ENCODE measurements around the gene COMMD1. TPM values are rescaled to one million over a fixed set of nuclear protein-coding genes. Genes with fewer than 3 reads are reported as not detected.
"Not testable (repeated sequence)": the region's sequence is repeated elsewhere in the genome, so short reads cannot be mapped to it uniquely, and the experiment has no call there.

The COMMD1 gene
- polyA plus RNA-seq, 1 donor (not counting 4 experiments of a cell fraction or from before 2014, with no cell fraction given): 44.8 TPM

DNA sequence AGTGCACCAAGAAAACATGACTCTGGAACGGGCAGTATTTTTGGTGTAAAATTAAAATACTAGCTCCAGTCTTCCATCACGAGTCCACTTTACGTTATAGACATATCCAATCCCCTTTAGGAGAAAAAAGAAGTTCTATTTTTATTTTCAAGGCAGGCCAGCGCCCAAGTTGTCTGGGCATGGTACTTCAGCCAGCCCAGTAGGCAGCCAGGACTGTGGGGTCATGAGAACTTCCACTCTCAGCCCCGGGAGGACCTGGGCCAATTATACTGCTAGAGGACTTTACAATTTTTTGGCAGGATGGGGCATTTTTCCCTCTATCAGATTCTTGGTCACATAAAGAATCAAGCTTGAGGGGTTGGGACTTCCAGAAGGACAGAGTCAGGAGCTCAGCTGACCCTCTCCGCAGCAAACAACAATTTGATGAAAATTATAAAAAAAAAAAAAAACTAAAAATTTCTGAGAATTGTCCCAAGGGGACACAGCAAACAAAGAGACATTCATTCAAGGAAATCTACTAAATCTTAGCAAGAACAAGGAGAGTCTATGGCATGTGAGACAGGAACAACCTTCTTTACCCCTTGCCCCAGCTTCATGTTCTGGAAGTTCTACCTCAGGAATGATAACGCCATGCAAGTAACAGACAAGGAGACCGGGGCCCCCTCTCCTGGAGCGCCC lies 253.1 kb downstream of the COMMD1 start:
- Histone ChIP-seq H3K36me3 (ENCODE audit: control insufficient read depth in 2 of 2, extremely low read depth in 1 of 2, insufficient read depth in 2 of 2, low read length in 2 of 2) (no peaks in the 10 kb centered on the region), H4K20me1 (ENCODE audit: control insufficient read depth, extremely low read depth, insufficient read depth, low read length) (no peaks in the 10 kb centered on the region), H3K9me1 (ENCODE audit: control insufficient read depth, extremely low read depth, insufficient read depth, low read length) (no peaks in the 10 kb centered on the region), H3K27me3 (ENCODE audit: control insufficient read depth, extremely low read depth, insufficient read depth, low read length) (no peaks in the 10 kb centered on the region), H3K9ac (ENCODE audit: control insufficient read depth, extremely low read depth, insufficient read depth, low read length) (no peak overlapping the region), H3K79me2 (ENCODE audit: control insufficient read depth, insufficient read depth, low read length) (no peaks in the 10 kb centered on the region), H2AFZ (ENCODE audit: control insufficient read depth, low read length) (no peak overlapping the region), H3K4me2 (ENCODE audit: control insufficient read depth, extremely low read depth, insufficient read depth, low read depth, low read length) (no peak overlapping the region), H3K27ac (ENCODE audit: control insufficient read depth, insufficient read depth, low read length) (no peak overlapping the region), H3K4me3 (ENCODE audit: control insufficient read depth in 2 of 3, extremely low read depth in 1 of 3, insufficient read depth in 2 of 3, low read depth in 1 of 3, low read length in 3 of 3) (no peak overlapping the region), H3K4me1 (ENCODE audit: control insufficient read depth, extremely low read depth, insufficient read depth, low read length) (no peaks in the 10 kb centered on the region), H3K9me3 (ENCODE audit: control insufficient read depth, low read depth, low read length) (no peaks in the 10 kb centered on the region)
- no peak for FAIRE-seq
- DNase-seq (ENCODE audit: low read depth, low spot score): no peak
- TF ChIP-seq, protein P1, sequence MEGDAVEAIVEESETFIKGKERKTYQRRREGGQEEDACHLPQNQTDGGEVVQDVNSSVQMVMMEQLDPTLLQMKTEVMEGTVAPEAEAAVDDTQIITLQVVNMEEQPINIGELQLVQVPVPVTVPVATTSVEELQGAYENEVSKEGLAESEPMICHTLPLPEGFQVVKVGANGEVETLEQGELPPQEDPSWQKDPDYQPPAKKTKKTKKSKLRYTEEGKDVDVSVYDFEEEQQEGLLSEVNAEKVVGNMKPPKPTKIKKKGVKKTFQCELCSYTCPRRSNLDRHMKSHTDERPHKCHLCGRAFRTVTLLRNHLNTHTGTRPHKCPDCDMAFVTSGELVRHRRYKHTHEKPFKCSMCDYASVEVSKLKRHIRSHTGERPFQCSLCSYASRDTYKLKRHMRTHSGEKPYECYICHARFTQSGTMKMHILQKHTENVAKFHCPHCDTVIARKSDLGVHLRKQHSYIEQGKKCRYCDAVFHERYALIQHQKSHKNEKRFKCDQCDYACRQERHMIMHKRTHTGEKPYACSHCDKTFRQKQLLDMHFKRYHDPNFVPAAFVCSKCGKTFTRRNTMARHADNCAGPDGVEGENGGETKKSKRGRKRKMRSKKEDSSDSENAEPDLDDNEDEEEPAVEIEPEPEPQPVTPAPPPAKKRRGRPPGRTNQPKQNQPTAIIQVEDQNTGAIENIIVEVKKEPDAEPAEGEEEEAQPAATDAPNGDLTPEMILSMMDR (optimal IDR thresholded peaks at IDR 0.05 in 1 of 3, IDR thresholded peaks at IDR 0.05 in 1 of 3, conservative IDR thresholded peaks at IDR 0.05 in 1 of 3; ENCODE audit: extremely low read depth in 1 of 3, insufficient read depth in 2 of 3, low read length in 3 of 3): no peak
- no peak for TF ChIP-seq EZH2 (IDR thresholded peaks at IDR 0.05; ENCODE audit: low read length)
- dilution Hi-C loops (cut with MboI; ENCODE audit: extremely low pct_ligation_motif_present, low sequenced_read_pairs): no loop called here

DNA sequence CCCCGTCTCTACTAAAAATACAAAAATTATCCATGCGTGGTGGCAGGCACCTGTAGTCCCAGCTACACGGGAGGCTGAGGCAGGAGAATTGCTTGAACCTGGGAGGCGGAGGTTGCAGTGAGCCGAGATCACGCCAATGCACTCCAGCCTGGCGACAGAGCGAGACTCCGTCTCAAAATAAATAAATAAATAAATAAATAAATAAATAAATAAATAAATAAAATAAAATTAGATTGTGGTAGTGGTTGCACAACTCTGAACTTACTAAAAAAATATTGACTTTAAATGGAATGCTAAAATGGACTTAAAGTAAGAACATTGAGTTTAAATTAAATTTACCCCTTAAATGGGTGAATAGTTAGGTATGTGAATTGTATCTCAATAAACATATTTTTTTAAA lies 255.2 kb downstream of the COMMD1 start:
- H3K4me3 ChIP-seq (ENCODE audit: control insufficient read depth in 2 of 3, extremely low read depth in 1 of 3, insufficient read depth in 2 of 3, low read depth in 1 of 3, low read length in 3 of 3); H3K4me2 ChIP-seq (ENCODE audit: control insufficient read depth, extremely low read depth, insufficient read depth, low read depth, low read length); dilution Hi-C loops (cut with MboI; ENCODE audit: extremely low pct_ligation_motif_present, low sequenced_read_pairs); H3K9me1 ChIP-seq (ENCODE audit: control insufficient read depth, extremely low read depth, insufficient read depth, low read length); H3K4me1 ChIP-seq (ENCODE audit: control insufficient read depth, extremely low read depth, insufficient read depth, low read length); H3K79me2 ChIP-seq (ENCODE audit: control insufficient read depth, insufficient read depth, low read length); H3K36me3 ChIP-seq (ENCODE audit: control insufficient read depth in 2 of 2, extremely low read depth in 1 of 2, insufficient read depth in 2 of 2, low read length in 2 of 2); H3K9me3 ChIP-seq (ENCODE audit: control insufficient read depth, low read depth, low read length); H3K9ac ChIP-seq (ENCODE audit: control insufficient read depth, extremely low read depth, insufficient read depth, low read length); DNase-seq (ENCODE audit: low read depth, low spot score); H3K27me3 ChIP-seq (ENCODE audit: control insufficient read depth, extremely low read depth, insufficient read depth, low read length); H4K20me1 ChIP-seq (ENCODE audit: control insufficient read depth, extremely low read depth, insufficient read depth, low read length); H3K27ac ChIP-seq (ENCODE audit: control insufficient read depth, insufficient read depth, low read length); FAIRE-seq; H2AFZ ChIP-seq (ENCODE audit: control insufficient read depth, low read length): not testable (repeated sequence)
